Endothelial cell of umbilical vein (primary cell): ENCODE data around the gene CRB1. TPM values are rescaled to one million over a fixed set of nuclear protein-coding genes. Genes with fewer than 3 reads are reported as not detected.

Experiments
- BruUV-seq: library from RNA; stranded (reverse); fragments of 400-500 nt; replicated peaks from 2 replicates; lab custom pipeline; 2021; lab: Mats Ljungman, UMichigan
- CTCF ChIA-PET: fragments of 300-600, 350-600 bp; sonication (Branson Sonifier 250); formaldehyde crosslinking; loops from one replicate; lab custom pipeline; 2021; ENCODE audit warnings: antibody characterized with exemption, inconsistent platforms; lab: Charles Lee
- POLR2A ChIA-PET: fragments of 300-600, 350-600 bp; sonication (Branson Sonifier 250); formaldehyde crosslinking; loops from one replicate; lab custom pipeline; 2021; ENCODE audit warnings: antibody characterized with exemption, inconsistent platforms; lab: Charles Lee
- DNase-seq: peaks from one replicate; pipeline ENCODE4 v3.0.0-alpha.2; 2011; ENCODE audit warnings: low read depth, low spot score
- FAIRE-seq: peaks from 2 replicates; lab custom pipeline; 2011; peaks lifted over from hg19 to GRCh38; lab: Jason Lieb, UNC
- H2AFZ ChIP-seq: 2 replicates; pipeline ENCODE4 v1.6.0; 2012; ENCODE audit warnings: low read depth, low read length, control low read depth, inconsistent platforms
- H3K27ac ChIP-seq: 2 replicates; pipeline ENCODE4 v1.5.1; 2011; ENCODE audit warnings: low read depth, mild to moderate bottlenecking, control low read depth, low read length, moderate library complexity; ENCODE audit not compliant: insufficient read depth
- H3K27me3 ChIP-seq, 2 experiments: 2 replicates each; pipeline versions ENCODE4 v1.6.0 to v1.6.1; 2011; ENCODE audit warnings: low read length in 2 of 2, mixed read lengths in 1 of 2; ENCODE audit not compliant: control insufficient read depth in 2 of 2, insufficient read depth in 2 of 2
- H3K36me3 ChIP-seq, 2 experiments: 2 replicates in 1 of 2; 3 replicates in 1 of 2; pipeline ENCODE4 v1.5.1; 2011; ENCODE audit warnings: low read length in 2 of 2, mild to moderate bottlenecking in 1 of 2, moderate library complexity in 1 of 2; ENCODE audit not compliant: control insufficient read depth in 2 of 2, insufficient read depth in 2 of 2; ENCODE audit errors: extremely low read depth in 1 of 2
- H3K4me1 ChIP-seq: 3 replicates; pipeline ENCODE4 v1.5.1; 2011; ENCODE audit warnings: mild to moderate bottlenecking, low read length; ENCODE audit not compliant: control insufficient read depth, insufficient read depth; ENCODE audit errors: extremely low read depth
- H3K4me2 ChIP-seq: 2 replicates; pipeline ENCODE4 v1.6.1; 2011; ENCODE audit warnings: low read length, control low read depth, mixed read lengths; ENCODE audit not compliant: insufficient read depth
- H3K4me3 ChIP-seq, 3 experiments: fragments of 200-600 bp in 1 of 3; sonication (generic), shearing (Covaris generic) in 1 of 3; replicated peaks in 1 of 3; 2 replicates each; pipeline ENCODE4 v1.5.1; 2011 to 2016; ENCODE audit warnings: control low read depth in 3 of 3, low read length in 3 of 3, mild to moderate bottlenecking in 2 of 3, inconsistent platforms in 1 of 3, low read depth in 1 of 3, moderate library complexity in 1 of 3; ENCODE audit not compliant: insufficient read depth in 1 of 3
- H3K79me2 ChIP-seq: 2 replicates; pipeline ENCODE4 v1.6.0; 2012; ENCODE audit warnings: low read length, inconsistent platforms; ENCODE audit not compliant: control insufficient read depth, insufficient read depth
- H3K9ac ChIP-seq: replicated peaks from 2 replicates; pipeline ENCODE3; 2011; ENCODE audit warnings: low read length, control low read depth; ENCODE audit not compliant: insufficient read depth; ENCODE audit errors: extremely low read depth
- H3K9me1 ChIP-seq: replicated peaks from 3 replicates; pipeline ENCODE4 v1.6.0; 2011; ENCODE audit warnings: mild to moderate bottlenecking, low read length; ENCODE audit not compliant: control insufficient read depth, insufficient read depth; ENCODE audit errors: extremely low read depth
- H3K9me3 ChIP-seq: replicated peaks from 2 replicates; pipeline ENCODE4 v1.5.1; 2012; ENCODE audit warnings: low read length, inconsistent platforms; ENCODE audit not compliant: control insufficient read depth, insufficient read depth
- H4K20me1 ChIP-seq: replicated peaks from 2 replicates; pipeline ENCODE3; 2011; ENCODE audit warnings: mild to moderate bottlenecking, low read length; ENCODE audit not compliant: control insufficient read depth, insufficient read depth; ENCODE audit errors: extremely low read depth
- EZH2 ChIP-seq: IDR thresholded peaks from 2 replicates; pipeline ENCODE4 v1.6.1; 2012; ENCODE audit warnings: borderline replicate concordance, low read depth, mild to moderate bottlenecking, moderate library complexity, low read length, inconsistent platforms; ENCODE audit not compliant: severe bottlenecking
- FOS ChIP-seq: IDR thresholded peaks from 2 replicates; pipeline ENCODE4 v1.6.1; 2011; ENCODE audit warnings: mild to moderate bottlenecking, low read length, moderate library complexity, borderline replicate concordance; ENCODE audit not compliant: insufficient read depth
- GATA2 ChIP-seq: IDR thresholded peaks from 2 replicates; pipeline ENCODE4 v1.7.0; 2011; ENCODE audit warnings: low read depth, mild to moderate bottlenecking, moderate library complexity, mixed read lengths, low read length; ENCODE audit not compliant: insufficient read length, insufficient read depth
- JUN ChIP-seq: IDR thresholded peaks from 2 replicates; pipeline ENCODE4 v1.6.1; 2011; ENCODE audit warnings: borderline replicate concordance, low read depth; ENCODE audit not compliant: insufficient read length, insufficient read depth
- MYC ChIP-seq: IDR thresholded peaks from one replicate; pipeline ENCODE4 v1.6.1; 2011; ENCODE audit warnings: mild to moderate bottlenecking, low read depth, low read length
- POLR2A ChIP-seq: IDR thresholded peaks from 2 replicates; pipeline ENCODE4 v1.6.1; 2012; ENCODE audit warnings: low read depth, mild to moderate bottlenecking, control low read depth, low read length
- POLR2AphosphoS5 ChIP-seq: IDR thresholded peaks from 2 replicates; pipeline ENCODE4 v1.6.1; 2012; ENCODE audit warnings: low read depth, mild to moderate bottlenecking, control low read depth, low read length, moderate library complexity; ENCODE audit not compliant: insufficient read depth
- dilution Hi-C: fragments of 300-500 bp; cut with MboI; formaldehyde crosslinking; loops from one replicate; pipeline ENCODE4 v1.15.0; 2019; ENCODE audit warnings: low sequenced_read_pairs; ENCODE audit not compliant: extremely low pct_ligation_motif_present
- intact Hi-C: fragments of 100-400 bp; cut with micrococcal nuclease; formaldehyde crosslinking; loops from one replicate; pipeline ENCODE4 v1.10.0; 2022
- polyA plus RNA-seq, 4 experiments: library from polyadenylated mRNA; depleted of rRNA in 3 of 4; stranded (reverse) in 3 of 4; unstranded in 1 of 4; fragments of >200 nt; gene quantifications; 2 replicates each; pipeline versions ENCODE4 v1.2.1 to v1.2.3, GENCODE V29; 2011 to 2012; ENCODE audit warnings: missing spikeins in 1 of 4
- total RNA-seq: library from RNA; stranded (reverse); gene quantifications from 2 replicates; pipeline ENCODE4 v1.2.3, GENCODE V29; 2021
- TF ChIP-seq, protein P1 (sequence below), 2 donors: IDR thresholded peaks; 1 replicate in 1 of 2; 2 replicates in 1 of 2; pipeline ENCODE4 v1.5.1; 2011; ENCODE audit warnings: low read length in 2 of 2, mild to moderate bottlenecking in 2 of 2, moderate library complexity in 2 of 2, control low read depth in 1 of 2, inconsistent platforms in 1 of 2, low read depth in 1 of 2; ENCODE audit not compliant: insufficient read depth in 1 of 2; ENCODE audit errors: extremely low read depth in 1 of 2
- TF ChIP-seq, protein P2 (sequence below): IDR thresholded peaks from 2 replicates; pipeline ENCODE4 v1.6.1; 2011; ENCODE audit not compliant: insufficient read depth, insufficient read length

Gene CRB1
- total and polyA plus RNA-seq, 2 donors (not counting 3 experiments of a cell fraction or from before 2014, with no cell fraction given), result not detected

GRCh38 chr1:197218857-197219256, 49.2 kb upstream of the CRB1 start:
- no TSS peak for BruUV-seq
- H3K27ac ChIP-seq, result no peak overlapping the region
- H2AFZ ChIP-seq, result no peak overlapping the region
- H3K9me1 ChIP-seq, result no peaks in the 10 kb centered on the region
- no peaks in the 10 kb centered on the region for H3K27me3 ChIP-seq
- no peaks in the 10 kb centered on the region for H3K9me3 ChIP-seq
- no peak for DNase-seq
- TF ChIP-seq, protein P1, sequence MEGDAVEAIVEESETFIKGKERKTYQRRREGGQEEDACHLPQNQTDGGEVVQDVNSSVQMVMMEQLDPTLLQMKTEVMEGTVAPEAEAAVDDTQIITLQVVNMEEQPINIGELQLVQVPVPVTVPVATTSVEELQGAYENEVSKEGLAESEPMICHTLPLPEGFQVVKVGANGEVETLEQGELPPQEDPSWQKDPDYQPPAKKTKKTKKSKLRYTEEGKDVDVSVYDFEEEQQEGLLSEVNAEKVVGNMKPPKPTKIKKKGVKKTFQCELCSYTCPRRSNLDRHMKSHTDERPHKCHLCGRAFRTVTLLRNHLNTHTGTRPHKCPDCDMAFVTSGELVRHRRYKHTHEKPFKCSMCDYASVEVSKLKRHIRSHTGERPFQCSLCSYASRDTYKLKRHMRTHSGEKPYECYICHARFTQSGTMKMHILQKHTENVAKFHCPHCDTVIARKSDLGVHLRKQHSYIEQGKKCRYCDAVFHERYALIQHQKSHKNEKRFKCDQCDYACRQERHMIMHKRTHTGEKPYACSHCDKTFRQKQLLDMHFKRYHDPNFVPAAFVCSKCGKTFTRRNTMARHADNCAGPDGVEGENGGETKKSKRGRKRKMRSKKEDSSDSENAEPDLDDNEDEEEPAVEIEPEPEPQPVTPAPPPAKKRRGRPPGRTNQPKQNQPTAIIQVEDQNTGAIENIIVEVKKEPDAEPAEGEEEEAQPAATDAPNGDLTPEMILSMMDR (IDR thresholded peaks at IDR 0.05; ENCODE audit: extremely low read depth in 1 of 2, insufficient read depth in 1 of 2, low read depth in 1 of 2, low read length in 2 of 2), result no peak
- TF ChIP-seq POLR2A (no peak), FOS (no peak), POLR2AphosphoS5 (no peak), MYC (no peak), GATA2 (no peak), JUN (no peak), EZH2 (no peak)
- TF ChIP-seq, protein P2, sequence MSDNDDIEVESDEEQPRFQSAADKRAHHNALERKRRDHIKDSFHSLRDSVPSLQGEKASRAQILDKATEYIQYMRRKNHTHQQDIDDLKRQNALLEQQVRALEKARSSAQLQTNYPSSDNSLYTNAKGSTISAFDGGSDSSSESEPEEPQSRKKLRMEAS, result no peak
- no peaks in the 10 kb centered on the region for H4K20me1 ChIP-seq
- intact Hi-C loops (no loop called here), dilution Hi-C loops (no loop called here)
- no peaks in the 10 kb centered on the region for H3K79me2 ChIP-seq
- no peak overlapping the region for H3K4me3 ChIP-seq
- ChIA-PET POLR2A (no interaction called here), CTCF (no interaction called here)
- FAIRE-seq, result no peak
- no peaks in the 10 kb centered on the region for H3K36me3 ChIP-seq
- no peak overlapping the region for H3K4me2 ChIP-seq
- H3K4me1 ChIP-seq, result no peaks in the 10 kb centered on the region
- no peak overlapping the region for H3K9ac ChIP-seq
